Sciatic nerve (tissue), 2 donors: ENCODE results near the gene PRKAB1. TPM values are rescaled to one million over a fixed set of nuclear protein-coding genes. Genes with fewer than 3 reads are reported as not detected.

ENCODE experiments used
- ATAC-seq: fragments of 200-7000 bp; cut with Tn5 transposase; one replicate; pipeline ENCODE4 v1.9.1; 2020; ENCODE audit warnings: mild to moderate bottlenecking, moderate library complexity
- DNase-seq: peaks from one replicate; pipeline ENCODE4 v3.0.0-alpha.2; 2020; ENCODE audit warnings: low spot score
- intact Hi-C: fragments of 100-400 bp; cut with DNase I; formaldehyde crosslinking; loops from one replicate; pipeline ENCODE4 v1.14.2; 2022
- total RNA-seq: library from RNA; stranded (reverse); fragmentation: NEBNext Ultra II Directional; extraction: Animal tissue kit (Norgen Biotek cat#: 25700); gene quantifications from one replicate; pipeline ENCODE4 v1.2.1, GENCODE V29; 2021
- donor health status: DM: no; HTN: no; CAD: no.
- donor health status: DM: no; HTN: no; CAD: no.

PRKAB1 gene
- total RNA-seq, 1 donor from 2014 or later = 31.7 TPM

- DNase-seq = no peak
- intact Hi-C loops = no loop called here
- ATAC-seq = peak; percentile 16
These were observed 14.1 kb downstream of the PRKAB1 start for GRCh38 chr12:119681728-119682638.

- no peak for DNase-seq
- peak; percentile 31 for ATAC-seq
- intact Hi-C loops = no loop called here
These were observed 14.8 kb downstream of the PRKAB1 start for GRCh38 chr12:119682639-119683252.

GRCh38 chr12:119683413-119683812 is 15.5 kb downstream of the PRKAB1 start:
- ATAC-seq (no peak), DNase-seq (no peak)
- intact Hi-C loops = no loop called here

- DNase-seq (no peak), ATAC-seq (no peak)
- intact Hi-C loops = no loop called here
These were observed 15.9 kb downstream of the PRKAB1 start for GRCh38 chr12:119683816-119684215.

- no peak for DNase-seq
- peak; percentile 73 for ATAC-seq
- intact Hi-C loops = no loop called here
These were observed 16.9 kb downstream of the PRKAB1 start for GRCh38 chr12:119684711-119685369.

GRCh38 chr12:119685375-119685774 is 17.4 kb downstream of the PRKAB1 start:
- intact Hi-C loops = no loop called here
- no peak for ATAC-seq
- DNase-seq = no peak

GRCh38 chr12:119686355-119686754 is 18.4 kb downstream of the PRKAB1 start:
- no peak for ATAC-seq
- intact Hi-C loops = no loop called here
- no peak for DNase-seq

- ATAC-seq = no peak
- DNase-seq = no peak
- intact Hi-C loops = no loop called here
These were observed 18.8 kb downstream of the PRKAB1 start for GRCh38 chr12:119686776-119687175.

- DNase-seq (no peak), ATAC-seq (no peak)
- intact Hi-C loops = no loop called here
These were observed 19.5 kb downstream of the PRKAB1 start for GRCh38 chr12:119687406-119687805.

GRCh38 chr12:119687879-119688278 is 19.9 kb downstream of the PRKAB1 start:
- intact Hi-C loops = no loop called here
- no peak for DNase-seq
- no peak for ATAC-seq

GRCh38 chr12:119689935-119690500 is 22.1 kb downstream of the PRKAB1 start:
- intact Hi-C loops = no loop called here
- ATAC-seq (no peak), DNase-seq (no peak)

GRCh38 chr12:119691202-119691810 is 23.4 kb downstream of the PRKAB1 start:
- ATAC-seq = no peak
- intact Hi-C loops = no loop called here

GRCh38 chr12:119692410-119692809 is 24.5 kb downstream of the PRKAB1 start:
- DNase-seq = no peak
- ATAC-seq = no peak
- intact Hi-C loops = no loop called here

More at GRCh38 chr12:119691202-119691810, 23.4 kb downstream of the PRKAB1 start:
- DNase-seq = no peak

- intact Hi-C loops = no loop called here
- no peak for DNase-seq
These were observed 25.1 kb downstream of the PRKAB1 start for GRCh38 chr12:119692997-119693396.

GRCh38 chr12:119693511-119693910 is 25.6 kb downstream of the PRKAB1 start:
- no peak for DNase-seq
- no peak for ATAC-seq
- intact Hi-C loops = no loop called here

More at GRCh38 chr12:119692997-119693396, 25.1 kb downstream of the PRKAB1 start:
- peak; percentile 86 for ATAC-seq

- no peak for DNase-seq
- ATAC-seq = no peak
- intact Hi-C loops = no loop called here
These were observed 26.2 kb downstream of the PRKAB1 start for GRCh38 chr12:119694111-119694510.

- DNase-seq = no peak
- ATAC-seq = no peak
- intact Hi-C loops = no loop called here
These were observed 27.1 kb downstream of the PRKAB1 start for GRCh38 chr12:119695034-119695433.

GRCh38 chr12:119696943-119697342 is 29.0 kb downstream of the PRKAB1 start:
- intact Hi-C loops = no loop called here
- DNase-seq (no peak), ATAC-seq (no peak)

- no peak for ATAC-seq
- no peak for DNase-seq
- intact Hi-C loops = no loop called here
These were observed 31.3 kb downstream of the PRKAB1 start for GRCh38 chr12:119699199-119699760.
